A549 (cell line): ENCODE data around the gene KCNJ11.

Experiments
- NFE2L2 ChIP-seq: fragments of 150-350 bp; conservative IDR thresholded peaks from 2 replicates; pipeline ENCODE4 v1.6.1; 2014; ENCODE audit warnings: low read length
- PHF8 ChIP-seq: fragments of 200-600 bp; sonication (generic); IDR thresholded peaks from 2 replicates; pipeline ENCODE4 v1.6.1; 2016; ENCODE audit warnings: low read depth, mild to moderate bottlenecking, antibody characterized with exemption, moderate library complexity, borderline replicate concordance
- RFX5 ChIP-seq: fragments of 450-650 bp; IDR thresholded peaks from 2 replicates; pipeline ENCODE4 v1.7.1; 2014; ENCODE audit warnings: antibody characterized with exemption, mild to moderate bottlenecking, moderate library complexity
- TF ChIP-seq, protein P1 (sequence below): fragments of >200 bp; sonication (Bioruptor Twin); formaldehyde crosslinking; IDR thresholded peaks from 3 replicates; pipeline ENCODE4 v1.5.1; 2016
- TF ChIP-seq, protein P2 (sequence below): fragments of >200 bp; sonication (Bioruptor Twin); formaldehyde crosslinking; IDR thresholded peaks from 3 replicates; pipeline ENCODE4 v1.6.1; 2016

DNA sequence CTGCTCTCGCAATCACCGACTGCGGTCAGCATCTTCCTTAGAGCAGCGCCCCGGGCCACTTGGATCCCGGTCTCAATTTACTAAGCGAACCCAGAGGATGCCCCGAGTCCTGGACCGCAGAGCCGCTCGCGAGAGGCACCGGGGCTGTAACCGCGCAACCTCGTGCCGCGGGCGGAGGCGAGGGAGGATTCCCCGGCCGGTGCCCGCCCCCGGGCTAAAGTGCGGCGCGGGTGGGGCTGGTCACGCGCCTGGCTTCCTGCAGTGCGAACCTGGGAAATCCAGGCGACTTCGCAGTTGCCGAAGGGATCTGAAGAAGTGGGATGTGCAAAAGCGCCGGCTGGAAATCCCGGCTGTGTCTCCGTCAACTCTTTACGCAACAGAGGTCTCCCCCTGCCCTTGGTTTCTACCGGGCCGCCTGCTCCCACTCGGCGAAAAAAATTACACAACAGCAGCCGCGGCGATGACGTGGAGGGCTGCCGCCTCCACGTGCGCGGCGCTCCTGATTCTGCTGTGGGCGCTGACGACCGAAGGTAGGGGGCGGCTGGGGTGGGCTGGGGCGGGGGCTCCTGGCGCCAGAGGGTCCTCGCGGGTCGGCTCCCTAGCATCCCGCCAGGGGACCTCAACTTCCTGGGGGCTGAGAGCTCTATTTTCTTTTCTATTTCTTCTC lies 36.8 kb downstream of the KCNJ11 start, which contains the start of gene NCR3LG1:
- TF ChIP-seq, protein P1, sequence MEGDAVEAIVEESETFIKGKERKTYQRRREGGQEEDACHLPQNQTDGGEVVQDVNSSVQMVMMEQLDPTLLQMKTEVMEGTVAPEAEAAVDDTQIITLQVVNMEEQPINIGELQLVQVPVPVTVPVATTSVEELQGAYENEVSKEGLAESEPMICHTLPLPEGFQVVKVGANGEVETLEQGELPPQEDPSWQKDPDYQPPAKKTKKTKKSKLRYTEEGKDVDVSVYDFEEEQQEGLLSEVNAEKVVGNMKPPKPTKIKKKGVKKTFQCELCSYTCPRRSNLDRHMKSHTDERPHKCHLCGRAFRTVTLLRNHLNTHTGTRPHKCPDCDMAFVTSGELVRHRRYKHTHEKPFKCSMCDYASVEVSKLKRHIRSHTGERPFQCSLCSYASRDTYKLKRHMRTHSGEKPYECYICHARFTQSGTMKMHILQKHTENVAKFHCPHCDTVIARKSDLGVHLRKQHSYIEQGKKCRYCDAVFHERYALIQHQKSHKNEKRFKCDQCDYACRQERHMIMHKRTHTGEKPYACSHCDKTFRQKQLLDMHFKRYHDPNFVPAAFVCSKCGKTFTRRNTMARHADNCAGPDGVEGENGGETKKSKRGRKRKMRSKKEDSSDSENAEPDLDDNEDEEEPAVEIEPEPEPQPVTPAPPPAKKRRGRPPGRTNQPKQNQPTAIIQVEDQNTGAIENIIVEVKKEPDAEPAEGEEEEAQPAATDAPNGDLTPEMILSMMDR, result no peak
- TF ChIP-seq, protein P2, sequence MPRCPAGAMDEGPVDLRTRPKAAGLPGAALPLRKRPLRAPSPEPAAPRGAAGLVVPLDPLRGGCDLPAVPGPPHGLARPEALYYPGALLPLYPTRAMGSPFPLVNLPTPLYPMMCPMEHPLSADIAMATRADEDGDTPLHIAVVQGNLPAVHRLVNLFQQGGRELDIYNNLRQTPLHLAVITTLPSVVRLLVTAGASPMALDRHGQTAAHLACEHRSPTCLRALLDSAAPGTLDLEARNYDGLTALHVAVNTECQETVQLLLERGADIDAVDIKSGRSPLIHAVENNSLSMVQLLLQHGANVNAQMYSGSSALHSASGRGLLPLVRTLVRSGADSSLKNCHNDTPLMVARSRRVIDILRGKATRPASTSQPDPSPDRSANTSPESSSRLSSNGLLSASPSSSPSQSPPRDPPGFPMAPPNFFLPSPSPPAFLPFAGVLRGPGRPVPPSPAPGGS, result no peak
- TF ChIP-seq NFE2L2, result no peak
- no peak for TF ChIP-seq RFX5
- no peak for TF ChIP-seq PHF8
